Right renal pelvis (tissue), 4 donors: Measurements from ENCODE around the gene GLCCI1. TPM values are rescaled to one million over a fixed set of nuclear protein-coding genes. Genes with fewer than 3 reads are reported as not detected.
"Not testable (repeated sequence)": the region's sequence is repeated elsewhere in the genome, so short reads cannot be mapped to it uniquely, and the experiment has no call there.

Experiments used
- DNase-seq, 4 donors: peaks; one replicate each; pipeline ENCODE4 v3.0.0-alpha.2; 2013; ENCODE audit warnings: low read depth in 4 of 4, low spot score in 3 of 4, missing footprints in 1 of 4
- polyA plus RNA-seq, 4 donors: library from polyadenylated mRNA; unstranded; fragments of 120-200 nt; gene quantifications; one replicate each; pipeline ENCODE4 v1.2.1, GENCODE V29; 2013; ENCODE audit not compliant: insufficient read length in 4 of 4

GLCCI1 gene
- polyA plus RNA-seq, 4 donors = 26.1 to 35.8 (median 32.9) TPM

GRCh38 chr7:8042796-8043535 lies 74.4 kb downstream of the GLCCI1 start:
- no peak for DNase-seq

GRCh38 chr7:8044761-8045430 lies 76.3 kb downstream of the GLCCI1 start:
- no peak for DNase-seq

DNA sequence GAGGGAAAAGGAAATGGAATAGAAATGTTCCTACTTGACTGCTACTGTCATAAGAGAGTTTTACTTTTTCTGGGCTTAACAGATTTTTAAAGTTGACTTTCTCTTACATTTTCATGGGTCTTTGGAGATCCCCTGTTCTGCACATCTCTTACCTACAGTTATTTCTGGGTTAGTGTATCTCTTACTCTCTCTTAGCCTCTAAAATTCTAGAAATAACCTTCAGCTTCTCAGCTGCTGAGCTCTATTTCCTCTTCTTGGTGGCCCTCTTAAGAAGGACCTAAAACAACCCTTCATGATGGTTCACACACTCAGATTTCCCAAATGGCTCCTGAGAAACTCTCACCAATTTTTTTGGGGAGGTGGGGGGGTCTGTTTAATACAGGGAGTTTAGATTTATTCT lies 79.5 kb downstream of the GLCCI1 start:
- DNase-seq = not testable (repeated sequence)

DNA sequence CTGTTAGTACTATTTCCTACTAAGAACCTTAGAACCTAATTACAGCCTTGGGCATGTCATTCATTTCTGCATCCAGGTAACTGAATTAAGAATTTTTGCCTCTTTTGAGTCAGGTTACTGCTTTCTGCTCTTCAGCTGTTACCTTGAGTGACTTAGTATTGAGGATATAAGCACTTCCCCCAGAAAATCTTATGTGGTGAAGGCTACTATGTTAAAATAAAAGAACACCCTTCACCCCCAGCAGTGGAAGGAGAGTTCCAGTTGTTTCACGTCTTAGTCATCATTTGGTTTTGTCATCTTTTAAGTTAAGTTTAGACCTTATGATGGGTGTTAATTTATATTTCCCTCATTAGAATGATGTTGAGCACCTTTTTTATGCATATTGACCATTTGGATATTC lies 82.8 kb downstream of the GLCCI1 start:
- no peak for DNase-seq

DNA sequence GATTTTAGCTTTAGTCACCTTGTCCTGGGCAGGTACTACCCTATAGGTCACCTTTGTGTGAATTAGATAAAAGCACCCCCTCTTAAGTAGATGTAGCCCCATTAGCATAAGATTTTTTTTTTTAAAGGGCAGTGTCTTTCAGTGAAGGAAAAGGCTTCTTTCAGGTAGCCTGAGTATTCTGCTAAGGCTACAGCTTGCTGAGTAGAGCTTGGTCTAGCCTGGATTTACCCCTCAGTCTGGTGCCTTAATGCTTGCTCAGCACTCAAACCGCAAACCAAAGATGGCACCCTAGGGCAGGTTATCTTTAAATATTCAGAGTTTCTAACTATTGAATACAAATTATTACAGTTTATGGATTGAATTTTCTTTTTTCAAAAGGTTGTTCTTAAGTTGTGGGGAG lies 83.4 kb downstream of the GLCCI1 start:
- DNase-seq = no peak

DNA sequence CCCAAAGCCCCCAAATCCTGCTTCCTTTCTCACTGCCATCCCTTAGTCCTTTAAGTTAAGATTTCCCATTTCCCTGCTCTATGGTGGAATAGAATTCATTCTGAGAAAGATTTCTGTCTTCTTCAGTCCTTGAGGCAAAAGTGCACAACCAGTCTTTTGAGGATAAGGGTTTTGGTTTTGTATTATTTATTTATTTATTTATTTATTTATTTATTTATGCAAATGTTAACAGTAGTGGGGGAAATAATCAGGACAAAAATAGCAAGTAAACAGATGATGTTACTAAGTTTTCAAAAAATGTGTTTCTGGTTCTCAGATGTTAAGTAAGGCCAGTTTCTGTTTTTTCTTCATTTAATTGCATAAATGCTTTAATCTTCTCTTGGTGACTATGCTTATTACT lies 84.2 kb downstream of the GLCCI1 start:
- no peak for DNase-seq

- DNase-seq = no peak
These were observed 87.8 kb downstream of the GLCCI1 start for GRCh38 chr7:8056439-8056838.

DNA sequence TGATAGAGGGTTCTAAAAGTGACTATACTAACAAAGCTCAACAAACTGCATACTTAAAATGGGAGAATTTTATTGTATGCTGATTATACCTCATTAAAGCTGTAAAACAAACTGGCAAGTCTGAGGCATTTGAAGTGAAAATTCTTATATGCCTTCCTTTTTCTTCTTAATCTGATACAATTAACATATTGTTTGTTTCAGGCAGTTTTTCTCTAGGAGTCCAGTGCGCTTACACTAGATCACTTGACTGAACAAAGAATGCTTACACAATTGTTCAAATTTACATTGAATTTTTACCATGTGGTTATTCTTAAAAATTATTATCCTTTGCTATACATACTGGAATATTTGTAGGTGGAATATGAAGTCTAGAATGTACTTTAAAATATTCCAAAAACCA lies 89.0 kb downstream of the GLCCI1 start:
- DNase-seq = no peak

GRCh38 chr7:8058322-8058721 lies 89.7 kb downstream of the GLCCI1 start:
- DNase-seq = no peak

- no peak for DNase-seq
These were observed 90.3 kb downstream of the GLCCI1 start for GRCh38 chr7:8058852-8059251.

- no peak for DNase-seq
These were observed 91.6 kb downstream of the GLCCI1 start for GRCh38 chr7:8060241-8060640.

DNA sequence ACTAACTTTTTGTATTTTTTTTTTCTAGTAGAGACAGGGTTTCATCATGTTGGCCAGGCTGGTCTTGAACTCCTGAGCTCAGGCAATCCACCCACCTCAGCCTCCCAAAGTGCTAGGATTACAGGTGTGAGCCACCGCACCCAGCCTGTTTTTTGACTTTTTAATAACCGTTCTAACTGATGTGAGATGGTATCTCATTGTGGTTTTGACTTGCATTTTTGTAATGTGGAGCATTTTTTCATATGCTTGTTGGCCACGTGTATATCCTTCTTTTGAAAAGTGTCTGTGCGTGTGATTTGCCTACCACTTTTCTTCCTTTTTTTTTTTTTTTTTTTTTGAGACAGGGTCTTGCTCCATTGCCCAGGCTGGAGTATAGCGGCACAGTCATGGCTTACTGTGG lies 94.7 kb downstream of the GLCCI1 start:
- DNase-seq = not testable (repeated sequence)

GRCh38 chr7:8063706-8064297 lies 95.2 kb downstream of the GLCCI1 start:
- DNase-seq = no peak

- no peak for DNase-seq
These were observed 96.2 kb downstream of the GLCCI1 start for GRCh38 chr7:8064828-8065227.

DNA sequence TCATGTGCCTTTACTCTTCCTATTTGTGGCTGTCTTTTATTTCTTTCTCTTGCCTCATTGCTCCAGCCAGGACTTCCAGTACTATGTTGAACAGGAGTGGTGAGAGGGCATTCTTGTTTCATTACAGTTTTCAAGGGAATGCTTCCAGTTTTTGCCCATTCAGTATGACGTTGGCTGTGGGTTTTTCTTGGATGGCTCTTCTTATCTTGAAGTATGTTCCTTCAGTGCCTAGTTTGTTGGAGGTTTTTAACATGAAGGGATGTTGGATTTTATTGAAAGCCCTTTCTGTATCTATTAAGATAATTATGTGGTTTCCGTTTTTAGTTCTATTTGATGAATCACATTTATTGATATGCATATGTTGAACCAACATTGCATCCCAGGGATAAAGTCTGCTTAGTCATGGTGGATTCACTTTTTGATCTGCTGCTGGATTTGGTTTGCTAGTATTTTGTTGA lies 96.8 kb downstream of the GLCCI1 start:
- DNase-seq = no peak

DNA sequence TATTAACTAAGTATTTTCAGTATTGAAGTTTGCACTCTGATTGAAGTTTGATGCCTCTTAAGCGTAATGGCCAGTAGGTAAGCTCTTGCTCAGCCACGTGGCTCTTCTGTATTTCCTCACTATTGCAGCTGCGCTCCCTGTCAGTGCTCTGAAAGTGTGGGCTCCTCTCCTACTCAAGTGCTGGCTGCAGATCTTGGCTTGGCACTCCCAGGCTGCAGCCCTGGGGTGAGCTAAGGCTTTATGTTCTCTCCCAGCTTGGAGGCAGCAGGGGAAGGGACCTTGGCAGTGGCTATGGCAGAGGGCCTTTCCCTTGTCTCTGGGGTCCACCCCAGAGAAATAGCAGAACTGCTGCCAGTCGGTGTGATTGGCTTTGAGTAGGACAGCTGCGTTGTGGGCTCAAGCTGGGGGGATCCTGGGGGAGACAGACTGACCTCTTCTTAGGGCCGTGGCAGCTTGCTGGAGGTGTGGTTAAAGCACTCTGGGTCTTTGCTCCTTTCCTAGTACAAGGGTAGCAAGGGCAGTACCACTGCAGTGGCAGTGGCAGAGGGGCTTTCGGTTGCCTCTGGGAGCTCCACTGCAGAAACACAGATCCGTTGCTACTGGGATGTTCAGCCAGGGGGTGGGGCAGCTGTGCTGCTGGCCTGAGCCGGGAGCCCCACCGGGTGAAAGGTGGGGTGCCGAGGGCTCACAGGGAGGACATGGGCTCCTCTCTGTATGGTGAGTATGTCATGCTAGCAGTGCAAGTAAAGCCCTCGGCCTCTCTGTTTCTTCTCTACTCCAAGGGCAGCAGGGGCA lies 100.5 kb downstream of the GLCCI1 start:
- no peak for DNase-seq

DNA sequence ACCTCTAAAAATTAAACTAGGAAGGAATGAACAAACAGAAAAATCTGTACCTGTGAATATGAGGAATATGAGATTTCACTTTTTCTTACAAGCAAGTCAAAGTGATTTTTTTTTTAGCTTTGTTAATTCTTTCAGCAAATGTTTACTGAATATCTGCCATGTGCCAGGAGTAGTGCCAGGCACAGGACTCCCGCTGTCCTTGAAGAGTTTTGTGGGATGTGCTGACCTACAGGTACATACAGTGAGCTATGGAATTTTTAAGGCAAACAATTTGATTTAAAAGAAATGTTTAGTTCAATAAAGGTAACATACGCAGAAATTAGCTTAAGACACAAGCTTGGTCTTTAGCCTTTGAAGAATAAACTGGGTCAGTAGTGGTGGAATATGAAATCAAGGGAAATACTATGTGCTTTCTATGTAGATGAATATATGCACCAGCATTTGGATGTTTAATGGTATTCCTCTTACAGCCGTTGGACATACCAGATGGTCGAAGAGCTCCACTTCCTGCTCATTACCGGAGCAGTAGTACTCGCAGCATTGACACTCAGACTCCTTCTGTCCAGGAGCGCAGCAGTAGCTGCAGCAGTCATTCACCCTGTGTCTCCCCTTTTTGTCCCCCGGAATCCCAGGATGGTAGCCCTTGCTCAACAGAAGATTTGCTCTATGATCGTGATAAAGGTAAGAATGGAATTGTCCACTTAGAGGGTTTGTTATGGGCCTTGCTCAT lies 102.0 kb downstream of the GLCCI1 start:
- no peak for DNase-seq

GRCh38 chr7:8078418-8078817 lies 109.8 kb downstream of the GLCCI1 start:
- no peak for DNase-seq

DNA sequence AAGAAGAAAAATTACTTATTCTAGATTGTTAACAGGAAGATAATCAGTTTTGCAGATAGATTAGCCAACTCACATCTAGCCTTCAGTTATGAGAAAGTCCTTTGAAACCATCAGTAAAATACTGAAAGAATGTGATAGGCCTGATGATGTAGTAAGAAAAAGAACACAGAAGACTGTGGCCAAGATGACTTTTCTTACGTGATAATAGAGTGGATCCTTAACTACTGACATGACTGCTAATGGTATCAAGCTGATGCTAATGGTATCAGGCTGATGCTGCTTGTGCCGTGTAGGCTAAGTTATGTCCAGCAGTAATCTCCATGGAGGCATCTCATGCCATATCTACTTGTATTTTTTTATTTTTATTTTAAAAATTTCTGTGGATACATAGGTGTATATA lies 114.2 kb downstream of the GLCCI1 start:
- no peak for DNase-seq

DNA sequence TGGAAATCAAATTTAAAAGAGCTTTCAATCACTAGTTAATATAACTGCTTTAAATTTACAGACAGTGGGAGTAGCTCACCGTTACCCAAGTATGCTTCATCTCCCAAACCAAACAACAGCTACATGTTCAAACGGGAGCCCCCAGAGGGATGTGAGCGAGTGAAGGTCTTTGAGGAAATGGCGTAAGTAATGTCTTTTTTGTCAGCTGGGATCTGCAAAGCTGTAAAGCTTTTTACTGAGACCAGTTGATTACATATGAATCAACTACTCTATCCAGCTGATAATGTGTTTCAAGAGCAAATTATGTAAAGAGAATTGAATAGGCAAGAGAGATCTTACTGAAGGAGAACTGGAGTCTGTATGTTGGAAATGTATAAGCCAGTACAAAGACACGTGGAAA lies 116.2 kb downstream of the GLCCI1 start:
- no peak for DNase-seq
